HEK293 (cell line): ENCODE results near the gene CDK16.
A peak's percentile ranks its signal among the peaks of the same experiment; 100 is the strongest.

Experiments
- EGR2 ChIP-seq: fragments of 450-650 bp; formaldehyde crosslinking; IDR thresholded peaks from 2 replicates; pipeline ENCODE4 v1.5.1; 2016; ENCODE audit warnings: low read depth, missing biosample characterization, missing genetic modification characterization
- GLIS2 ChIP-seq: fragments of 450-650 bp; formaldehyde crosslinking; IDR thresholded peaks from 2 replicates; pipeline ENCODE4 v1.5.1; 2016; ENCODE audit warnings: missing biosample characterization, missing genetic modification characterization
- PBX3 ChIP-seq: sonication (generic); formaldehyde crosslinking; IDR thresholded peaks from 2 replicates; pipeline ENCODE4 v1.8.1; 2022; ENCODE audit warnings: mild to moderate bottlenecking, moderate library complexity, missing genetic modification reagents
- PRDM1 ChIP-seq: fragments of 450-650 bp; formaldehyde crosslinking; IDR thresholded peaks from 2 replicates; pipeline ENCODE4; 2016; ENCODE audit warnings: missing biosample characterization, missing genetic modification characterization
- PRDM2 ChIP-seq: fragments of 450-650 bp; formaldehyde crosslinking; IDR thresholded peaks from 2 replicates; pipeline ENCODE4 v1.5.1; 2016; ENCODE audit warnings: missing biosample characterization, missing genetic modification characterization, borderline replicate concordance
- SP2 ChIP-seq: fragments of 450-650 bp; formaldehyde crosslinking; IDR thresholded peaks from 2 replicates; pipeline ENCODE4 v1.5.1; 2016; ENCODE audit warnings: missing biosample characterization, missing genetic modification characterization
- ZBTB8A ChIP-seq: fragments of 450-650 bp; formaldehyde crosslinking; IDR thresholded peaks from 2 replicates; pipeline ENCODE4 v1.5.1; 2016; ENCODE audit warnings: missing biosample characterization, missing genetic modification characterization
- ZNF18 ChIP-seq: fragments of 450-650 bp; formaldehyde crosslinking; IDR thresholded peaks from 2 replicates; pipeline ENCODE4 v1.5.1; 2016; ENCODE audit warnings: missing biosample characterization, missing genetic modification characterization
- ZNF184 ChIP-seq: fragments of 450-650 bp; IDR thresholded peaks from 2 replicates; pipeline ENCODE4 v1.5.1; 2018; ENCODE audit warnings: missing biosample characterization, mild to moderate bottlenecking, missing genetic modification characterization
- ZNF404 ChIP-seq: fragments of 450-650 bp; formaldehyde crosslinking; IDR thresholded peaks from 2 replicates; pipeline ENCODE4 v1.5.1; 2017; ENCODE audit warnings: missing biosample characterization, missing genetic modification characterization
- ZNF423 ChIP-seq: fragments of 450-650 bp; formaldehyde crosslinking; IDR thresholded peaks from 2 replicates; pipeline ENCODE4 v1.5.1; 2016; ENCODE audit warnings: missing biosample characterization, missing genetic modification characterization
- ZNF513 ChIP-seq: fragments of 450-650 bp; IDR thresholded peaks from 2 replicates; pipeline ENCODE4 v1.5.1; 2018; ENCODE audit warnings: missing biosample characterization, missing genetic modification characterization
- ZNF518A ChIP-seq: fragments of 450-650 bp; formaldehyde crosslinking; conservative IDR thresholded peaks from 2 replicates; pipeline ENCODE4 v1.5.1; 2016; ENCODE audit warnings: low read depth, missing biosample characterization, missing genetic modification characterization
- ZNF621 ChIP-seq: fragments of 450-650 bp; formaldehyde crosslinking; IDR thresholded peaks from 2 replicates; pipeline ENCODE4 v1.5.1; 2017; ENCODE audit warnings: missing biosample characterization, missing genetic modification characterization
- ZNF785 ChIP-seq: fragments of 450-650 bp; formaldehyde crosslinking; IDR thresholded peaks from 2 replicates; pipeline ENCODE4 v1.5.1; 2016; ENCODE audit warnings: missing biosample characterization, missing genetic modification characterization
- ZNF837 ChIP-seq: fragments of 450-650 bp; formaldehyde crosslinking; IDR thresholded peaks from 2 replicates; pipeline ENCODE4 v1.5.1; 2016; ENCODE audit warnings: missing biosample characterization, missing genetic modification characterization

CDK16 gene

GRCh38 chrX:47206316-47206715 is 12.2 kb upstream of the CDK16 start (continued):
- no peak for TF ChIP-seq PRDM2 (tag by site-specific recombination)
- TF ChIP-seq ZNF184 (tag by site-specific recombination): no peak
- no peak for TF ChIP-seq ZNF423
- no peak for TF ChIP-seq ZBTB8A (tag by site-specific recombination)
- no peak for TF ChIP-seq SP2 (tag by site-specific recombination)
- TF ChIP-seq ZNF513 (tag by site-specific recombination): no peak
- TF ChIP-seq ZNF785: no peak
- peak; percentile 28; the same call in 1 of the 2 replicates for TF ChIP-seq EGR2 (tag by site-specific recombination)
- TF ChIP-seq PBX3 (CRISPR knock-in tag): 0 out of 2 replicates have a peak, but pooled peaks have one; percentile 29
- no peak for TF ChIP-seq GLIS2
- no peak for TF ChIP-seq ZNF18 (tag by site-specific recombination)
- no peak for TF ChIP-seq ZNF621
- no peak for TF ChIP-seq PRDM1 (tag by site-specific recombination)
- no peak for TF ChIP-seq ZNF518A
- TF ChIP-seq ZNF837 (tag by site-specific recombination): no peak
- TF ChIP-seq ZNF404 (tag by site-specific recombination): no peak
